GM21717 (cell line): ENCODE measurements around the gene RAB5B.

Experiments
- ATAC-seq: cut with Tn5 transposase; IDR thresholded peaks from one replicate; pipeline ENCODE4 v1.9.1; 2021; ENCODE audit warnings: mild to moderate bottlenecking, moderate library complexity; ENCODE audit not compliant: unreplicated experiment

RAB5B gene, protein sequence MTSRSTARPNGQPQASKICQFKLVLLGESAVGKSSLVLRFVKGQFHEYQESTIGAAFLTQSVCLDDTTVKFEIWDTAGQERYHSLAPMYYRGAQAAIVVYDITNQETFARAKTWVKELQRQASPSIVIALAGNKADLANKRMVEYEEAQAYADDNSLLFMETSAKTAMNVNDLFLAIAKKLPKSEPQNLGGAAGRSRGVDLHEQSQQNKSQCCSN

DNA sequence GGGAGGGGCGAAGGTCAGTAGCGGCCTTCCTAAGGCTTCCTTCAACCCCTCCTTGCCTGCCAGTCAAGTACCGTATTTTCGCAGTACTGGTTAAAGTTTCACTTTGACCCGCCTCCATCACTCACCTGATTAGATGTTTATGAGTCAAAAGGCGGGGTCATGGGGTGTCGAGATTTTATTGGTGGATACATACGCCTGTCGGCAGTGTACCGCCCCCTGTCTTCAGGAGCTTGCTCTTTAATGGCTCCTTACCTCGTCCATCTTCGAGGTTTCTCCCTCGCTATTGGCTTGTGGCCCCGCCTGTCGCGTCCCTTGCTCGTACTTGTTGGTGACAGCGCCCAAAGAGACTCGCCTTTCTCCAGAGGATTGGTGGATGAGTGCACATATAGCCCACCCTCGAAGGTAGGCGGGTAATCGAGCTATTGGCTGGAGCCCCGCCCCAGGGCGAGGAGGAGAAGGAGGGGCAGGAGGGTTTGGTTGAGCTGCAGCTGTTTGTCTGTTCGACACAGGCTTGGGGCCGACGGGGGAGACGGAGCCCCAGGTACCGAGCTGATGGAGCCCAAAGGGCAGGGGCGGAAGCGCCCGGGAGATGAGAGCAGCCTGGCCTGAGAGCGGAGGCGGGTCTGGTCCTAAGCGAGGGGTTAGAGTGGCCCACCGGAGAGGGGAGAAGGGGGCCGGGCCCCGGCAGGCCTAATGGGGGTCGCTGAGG is at the start of gene RAB5B:
Gene RAB5B, plus strand, starts transcription at position 480 of the 709 bp plus-strand sequence. CDS start 12,883 bp downstream, outside the sequence.
- ATAC-seq = peak; percentile 91

DNA sequence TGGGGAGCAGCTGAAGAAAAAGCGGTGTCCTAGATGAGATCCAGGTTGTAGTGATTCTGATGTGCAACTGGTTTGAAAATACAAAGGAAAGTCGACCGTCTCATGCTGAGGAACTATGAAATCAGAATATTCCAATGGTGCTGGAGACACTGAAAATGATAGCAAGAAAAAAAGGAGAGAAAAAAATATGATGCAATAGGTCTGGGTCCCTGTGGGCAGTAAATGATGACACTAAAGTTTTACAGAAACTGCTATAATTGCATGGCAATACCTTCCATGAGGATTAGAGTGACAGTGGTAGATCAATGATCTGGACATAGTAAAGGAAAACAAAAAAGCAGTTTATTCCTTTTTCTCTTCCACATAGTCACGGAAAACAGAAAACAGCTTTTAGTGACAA is 48.5 kb upstream of the RAB5B start:
- ATAC-seq = no peak

DNA sequence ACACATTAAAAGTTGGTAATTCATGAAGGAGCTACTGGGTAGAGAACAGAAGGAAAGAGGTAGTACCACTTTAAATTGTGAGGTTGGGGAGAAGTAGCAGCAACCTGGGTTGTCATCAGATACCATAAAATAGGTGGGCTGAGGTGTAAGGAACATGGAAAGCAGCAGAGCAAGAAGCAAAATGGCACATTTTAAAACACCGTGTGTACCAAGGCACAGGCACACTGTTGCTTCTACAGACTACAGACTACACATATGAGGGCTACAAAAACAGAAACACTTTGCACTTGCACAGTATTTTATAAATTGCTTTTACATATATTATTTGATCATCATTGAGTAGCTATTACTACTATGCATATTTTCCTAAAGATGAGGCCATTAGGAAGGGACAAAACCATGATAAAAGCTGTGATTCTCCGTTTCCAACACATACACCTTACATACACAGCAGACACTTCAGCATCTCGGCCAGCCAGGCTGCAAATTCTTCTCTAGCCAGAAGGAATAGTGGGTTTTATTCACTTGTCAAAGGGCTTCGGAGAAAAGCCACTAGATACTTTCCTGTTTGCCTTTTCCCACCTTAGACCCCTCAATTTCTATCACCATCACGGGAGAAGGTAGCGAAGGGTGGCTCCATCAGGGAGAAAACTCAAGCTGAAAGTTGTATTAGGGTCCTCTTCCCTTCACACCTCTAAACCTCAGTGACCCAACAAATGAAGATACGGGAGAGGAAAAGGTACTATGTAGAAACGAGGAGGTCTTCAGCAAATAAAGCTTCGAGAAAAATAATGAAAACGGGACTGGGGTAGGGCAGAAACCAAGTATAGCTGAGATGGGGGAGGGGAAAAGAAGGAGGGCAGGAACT is 47.8 kb upstream of the RAB5B start:
- ATAC-seq = no peak

DNA sequence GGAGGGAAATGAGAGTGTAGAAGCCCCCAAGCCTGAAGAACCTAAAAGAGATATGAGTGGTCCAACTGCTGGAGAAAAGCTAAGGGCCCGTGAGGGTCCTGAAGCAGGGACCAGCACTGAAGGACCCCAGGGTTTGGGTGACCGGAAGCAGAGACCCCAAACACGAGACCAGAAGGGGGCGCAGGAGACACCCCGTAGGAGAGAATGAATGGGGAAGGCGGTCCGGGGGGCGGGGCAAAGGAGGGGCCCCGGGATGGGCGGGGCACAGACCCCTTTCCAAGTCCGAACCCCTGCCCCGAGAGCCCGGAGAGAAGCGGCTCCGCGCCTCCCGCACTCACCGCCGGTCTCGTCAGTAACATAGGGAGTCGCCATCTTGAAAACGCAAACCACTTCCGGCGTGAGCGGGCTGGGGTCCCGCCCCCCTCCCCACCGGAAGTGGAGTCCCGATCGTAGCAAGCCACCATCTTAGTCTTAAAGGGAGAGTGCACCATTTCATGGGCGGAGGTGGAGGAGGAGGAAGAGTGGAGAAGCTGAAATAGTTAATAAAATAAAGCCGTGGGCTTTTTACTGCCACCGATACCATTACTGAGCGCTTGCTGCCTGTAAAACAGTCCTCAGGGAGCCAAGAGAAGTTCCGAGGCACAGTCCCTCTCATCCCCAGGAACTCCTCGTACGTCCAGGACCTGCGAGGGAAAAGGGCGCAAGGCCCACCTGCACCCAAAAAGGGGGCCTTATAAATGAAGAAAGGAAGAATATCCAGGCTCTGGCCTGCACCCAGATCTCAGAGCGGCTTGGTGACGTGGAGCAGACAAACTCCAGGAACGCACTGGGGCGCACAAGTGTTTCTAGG is 46.9 kb upstream of the RAB5B start:
- peak; percentile 40 for ATAC-seq

DNA sequence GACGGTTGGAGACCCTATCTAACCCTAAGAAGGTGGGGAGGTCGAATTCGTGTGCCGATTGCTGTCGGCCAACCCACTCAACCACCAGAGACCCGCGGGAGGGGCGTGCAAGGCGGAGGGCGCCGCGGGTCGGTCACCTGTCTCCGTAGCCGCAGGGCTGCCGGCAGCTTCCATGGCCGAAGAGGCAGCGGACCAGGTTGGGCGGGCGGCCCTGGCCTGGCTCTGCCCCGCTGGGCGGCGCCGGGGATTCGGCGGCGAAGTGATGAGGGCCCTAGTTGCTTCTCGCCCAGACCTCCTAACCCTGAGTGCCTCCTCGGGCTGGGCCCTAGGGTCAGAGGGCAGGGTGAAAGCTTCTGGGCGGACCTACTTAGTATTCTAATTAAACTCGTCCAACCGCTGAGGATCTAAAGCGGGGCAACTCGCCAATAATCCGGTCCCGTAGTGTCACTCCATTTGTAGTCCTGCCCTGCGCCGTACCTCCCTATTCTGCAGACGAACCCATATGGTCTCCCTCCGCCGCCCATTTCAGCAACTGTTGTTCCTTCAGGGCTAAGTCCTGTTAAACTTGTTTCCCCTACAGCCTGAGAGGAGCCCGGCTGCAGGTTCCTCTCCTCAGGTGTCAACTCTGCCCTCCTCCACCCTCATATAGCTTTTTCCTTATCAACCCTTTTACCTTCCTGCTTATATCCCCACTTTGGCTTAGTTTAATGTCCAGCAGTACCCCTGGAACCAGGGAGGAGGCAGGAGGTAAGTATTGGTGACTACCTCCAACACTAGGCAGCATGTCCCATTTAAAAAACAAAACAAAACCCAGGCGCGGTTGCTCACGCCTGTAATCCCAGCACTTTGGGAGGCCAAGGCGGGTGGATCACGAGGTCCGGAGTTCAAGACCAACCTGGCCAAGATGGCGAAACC is 46.0 kb upstream of the RAB5B start, which contains the start of gene PYM1:
Gene PYM1, minus strand, starts transcription at position 307 of the 915 bp plus-strand sequence. Its CDS starts 133 bp downstream, at position 174.
- ATAC-seq = peak; percentile 40

DNA sequence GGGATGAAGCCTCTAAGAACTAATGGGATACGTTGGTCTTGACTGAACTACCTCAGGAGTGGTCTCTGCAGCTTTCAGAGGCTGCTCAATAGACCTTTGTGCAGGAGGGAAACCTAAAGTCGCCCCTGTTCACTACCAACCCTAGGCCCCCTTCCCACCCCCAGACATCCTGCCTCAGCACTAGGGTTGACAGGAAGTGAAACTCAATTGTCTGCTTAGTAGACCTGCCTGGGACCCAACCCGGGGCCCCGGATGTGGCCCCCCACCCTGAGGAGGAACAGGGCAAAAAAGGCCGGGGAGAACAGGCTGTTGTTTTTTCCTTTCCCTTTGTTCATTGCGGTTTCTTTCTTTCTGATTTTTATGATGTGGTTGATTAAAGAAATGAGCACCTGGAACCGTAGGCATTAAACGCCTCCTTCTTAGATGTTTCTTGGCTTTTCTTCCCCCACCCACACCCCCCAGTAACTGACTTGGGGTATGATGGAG is 44.5 kb upstream of the RAB5B start:
- no peak for ATAC-seq

DNA sequence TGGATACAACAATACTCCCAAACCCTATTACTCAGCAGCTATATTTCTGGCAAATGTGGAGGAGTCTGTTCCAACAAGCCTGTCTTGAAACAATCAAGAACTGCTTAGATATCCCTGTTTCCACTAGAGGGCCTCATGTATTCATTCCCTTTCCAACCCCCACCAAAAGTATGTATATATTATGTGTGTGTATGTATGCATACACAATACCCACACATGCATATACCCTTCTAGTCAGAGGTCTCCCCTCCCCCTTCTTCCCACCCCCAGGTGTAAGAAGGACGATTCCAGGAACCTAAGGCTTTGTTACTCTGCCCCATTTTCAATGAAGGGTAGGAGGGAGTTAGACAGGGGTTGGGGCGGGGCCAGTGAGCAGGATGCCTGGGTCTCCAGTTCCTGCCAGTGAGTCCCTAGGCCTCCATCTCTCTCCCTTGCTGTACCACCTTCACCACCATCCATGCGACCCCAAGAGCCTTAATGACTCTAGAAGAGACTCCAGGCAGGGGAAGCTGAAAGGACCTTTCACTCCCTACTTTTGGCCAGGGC is 43.0 kb upstream of the RAB5B start, which contains the start of gene DGKA:
Gene DGKA, plus strand, starts transcription at position 392 of the 546 bp plus-strand sequence. CDS start 5,342 bp downstream, outside the sequence.
- ATAC-seq = no peak

DNA sequence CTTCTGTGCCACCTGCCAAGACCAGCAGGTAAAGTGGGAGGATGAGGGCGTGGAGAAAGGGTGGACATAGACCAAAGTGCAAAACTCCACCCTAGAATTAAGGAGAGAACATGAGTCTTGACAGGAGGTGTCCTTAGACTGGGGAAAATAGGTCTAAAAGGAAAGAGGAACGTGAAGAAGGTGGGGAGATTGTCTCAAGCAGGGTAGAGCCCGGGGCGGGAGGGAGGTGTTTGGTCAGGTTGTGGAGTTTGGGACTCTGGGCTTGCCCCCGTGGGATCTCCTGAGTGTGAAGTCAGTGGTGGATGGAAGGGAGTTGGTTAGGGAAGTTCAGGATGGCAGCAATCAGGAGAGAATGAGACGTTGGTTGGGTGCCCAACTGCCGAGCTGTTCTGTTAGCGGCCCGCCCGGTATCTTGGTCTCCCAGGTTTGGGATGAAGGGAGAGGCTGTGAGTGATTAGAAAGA is 42.5 kb upstream of the RAB5B start:
- no peak for ATAC-seq

DNA sequence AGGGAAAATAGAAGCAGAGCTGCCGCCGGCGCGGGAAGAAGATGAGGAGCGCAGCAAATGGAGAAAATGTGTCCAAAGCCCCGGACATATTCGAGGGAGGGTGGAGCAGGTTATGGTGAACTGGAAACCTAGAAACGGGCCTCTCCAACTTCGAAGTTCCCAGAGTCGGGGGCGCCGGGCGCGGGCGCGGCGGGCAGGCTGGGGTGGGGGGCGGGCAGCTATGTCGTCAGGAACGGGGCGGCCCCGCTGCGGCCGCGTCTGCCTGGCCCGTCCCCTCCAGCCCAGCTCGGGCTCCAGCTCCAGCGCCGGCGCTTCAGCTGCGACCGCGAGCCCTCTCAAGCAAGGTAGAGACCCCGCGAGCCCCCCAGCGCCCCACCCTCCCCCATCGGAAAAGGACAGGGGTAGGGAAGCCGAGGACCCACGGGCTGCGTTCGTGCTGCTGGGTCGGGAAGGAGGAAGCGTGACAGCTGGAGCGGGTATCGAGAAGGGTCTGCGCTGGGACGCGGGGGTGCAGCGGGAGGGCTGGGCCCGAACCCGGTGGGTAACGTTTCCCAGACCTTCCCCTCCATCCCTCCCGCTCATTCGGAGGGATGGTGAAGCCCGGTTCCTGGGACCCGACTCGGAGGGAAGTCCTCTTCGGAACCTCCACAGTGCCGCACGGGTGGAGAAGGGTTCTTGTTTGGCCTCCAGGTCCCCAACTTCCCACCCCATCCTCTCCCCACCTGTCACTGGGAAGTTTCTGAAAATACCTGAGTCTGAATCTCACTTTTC is 41.9 kb upstream of the RAB5B start:
- ATAC-seq = no peak

DNA sequence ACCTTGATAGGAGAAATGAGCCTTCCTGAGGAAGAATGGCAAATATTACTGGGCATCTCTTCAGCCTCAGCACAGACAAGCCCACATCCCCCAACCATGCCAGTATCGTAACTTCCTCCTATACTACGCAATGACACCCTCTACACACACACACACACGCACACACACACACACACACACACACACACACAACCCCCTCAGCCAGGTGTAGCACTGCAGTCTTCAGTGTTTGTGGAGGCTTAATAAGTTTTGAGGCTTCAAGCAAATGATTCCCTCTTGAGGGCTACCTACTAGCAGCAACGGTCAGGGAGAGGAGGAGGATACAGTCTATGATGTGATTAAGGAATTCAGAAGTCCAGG is 41.3 kb upstream of the RAB5B start:
- no peak for ATAC-seq

DNA sequence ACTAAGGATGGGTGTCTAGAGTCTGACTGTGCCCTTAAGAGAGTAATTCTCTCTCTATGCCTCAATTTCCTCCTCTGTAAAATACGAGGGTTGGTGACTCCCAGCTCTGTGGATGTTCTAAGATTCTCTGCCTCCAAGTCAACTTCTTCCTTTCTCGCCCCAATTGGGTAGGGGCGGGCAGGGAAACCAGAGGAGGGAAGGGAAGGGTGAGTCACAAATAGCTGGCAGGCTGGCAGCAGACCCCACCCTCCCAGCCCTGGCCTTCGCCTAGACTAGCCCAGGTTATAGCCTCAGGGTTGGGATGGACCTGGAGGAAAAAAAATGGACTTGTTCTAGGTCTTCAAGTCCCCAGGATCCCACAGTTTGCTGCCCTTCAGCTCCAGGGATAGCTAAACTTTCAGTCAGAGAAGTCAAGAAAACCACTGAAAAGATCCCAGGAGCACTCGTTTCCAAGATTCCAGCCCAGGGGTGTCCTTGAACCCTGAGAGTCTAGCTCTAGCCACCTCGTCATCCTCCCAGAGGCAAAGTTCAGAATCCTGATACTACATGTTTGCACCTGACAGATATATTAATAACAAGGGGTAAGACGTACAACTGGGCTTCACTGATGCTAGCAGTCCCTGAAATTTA is 40.6 kb upstream of the RAB5B start:
- ATAC-seq = no peak

DNA sequence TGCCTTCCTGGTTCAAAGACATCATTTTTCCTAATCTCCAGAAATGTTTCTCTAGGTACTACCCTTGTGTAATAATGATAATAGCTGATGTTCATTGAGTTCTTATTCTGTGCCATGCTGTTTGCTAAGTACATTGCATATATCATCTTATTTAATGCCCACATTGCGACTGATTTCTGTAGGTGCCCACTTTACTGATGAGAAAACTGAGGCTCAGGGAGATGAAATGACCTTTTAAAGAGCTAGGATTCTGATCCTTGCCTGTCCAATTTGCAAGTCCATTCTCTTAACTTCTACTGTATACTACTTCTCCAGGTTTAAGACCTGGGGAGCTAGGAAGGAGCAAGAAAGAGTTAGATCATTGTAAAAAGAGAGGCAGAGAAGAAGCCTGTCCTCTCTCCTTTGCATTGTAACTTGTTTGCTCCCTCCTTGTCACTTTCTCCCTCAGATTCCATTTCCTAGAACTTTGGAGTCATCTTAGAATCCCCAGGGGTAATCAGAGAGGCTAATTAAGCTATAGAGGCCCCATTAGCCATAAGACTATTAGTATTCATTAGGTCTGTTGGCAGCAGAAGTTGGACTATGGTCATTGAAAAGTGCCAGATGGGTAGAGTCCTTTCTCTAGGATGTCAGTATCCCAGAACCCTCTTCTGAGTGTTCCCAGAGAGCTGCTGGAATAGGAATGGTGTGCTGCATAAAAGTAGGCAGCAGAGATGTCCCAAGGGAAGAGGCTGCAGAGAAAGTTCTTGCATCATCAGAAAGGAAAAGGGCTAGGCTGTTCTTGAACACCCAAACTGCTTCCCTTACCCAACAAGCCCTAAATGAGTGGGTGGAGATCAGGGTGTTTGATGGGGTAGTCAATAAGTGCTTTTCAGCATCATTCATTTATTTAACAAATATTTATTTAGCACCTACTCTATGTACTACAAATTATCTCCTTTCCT is 39.8 kb upstream of the RAB5B start:
- ATAC-seq = no peak

DNA sequence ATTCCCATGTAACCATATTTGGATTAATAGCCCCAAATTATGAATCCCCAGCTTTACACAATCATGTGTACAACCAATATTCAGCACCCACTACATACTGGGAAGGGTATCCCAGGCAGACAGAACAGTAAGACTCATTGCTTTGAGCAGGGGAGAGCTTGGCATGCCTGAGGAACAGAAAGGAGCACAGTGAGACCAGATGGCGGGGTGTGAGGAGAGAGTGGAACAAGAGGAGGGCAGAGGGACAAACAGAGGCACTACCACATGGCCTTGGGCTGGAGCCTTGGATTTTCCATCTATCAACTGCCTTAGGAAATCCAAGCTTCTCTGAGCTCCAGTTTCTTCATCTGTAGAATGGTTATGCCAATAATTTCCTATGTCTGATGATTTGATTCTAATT is 39.1 kb upstream of the RAB5B start:
- no peak for ATAC-seq

DNA sequence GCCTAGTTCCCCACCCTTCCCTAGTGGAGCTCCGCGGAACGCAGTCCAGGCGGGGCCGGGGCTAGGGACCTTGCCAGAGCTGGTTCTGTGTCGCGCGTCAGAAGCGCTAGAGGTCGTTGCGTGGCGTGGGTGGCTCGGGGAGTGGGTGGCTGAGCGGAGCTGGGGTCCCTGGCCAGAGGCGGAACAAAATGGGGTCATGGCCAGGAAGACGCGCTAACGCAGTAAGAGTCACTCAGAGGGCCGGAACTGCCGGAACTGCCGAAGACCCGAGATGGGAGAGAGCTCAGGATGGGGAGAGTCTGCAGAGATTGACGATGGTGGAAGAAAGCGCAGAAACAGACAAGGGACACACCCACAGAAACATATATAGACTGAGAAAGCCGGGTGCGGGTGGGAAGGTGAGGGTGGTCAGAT is 38.1 kb upstream of the RAB5B start:
- ATAC-seq = no peak

DNA sequence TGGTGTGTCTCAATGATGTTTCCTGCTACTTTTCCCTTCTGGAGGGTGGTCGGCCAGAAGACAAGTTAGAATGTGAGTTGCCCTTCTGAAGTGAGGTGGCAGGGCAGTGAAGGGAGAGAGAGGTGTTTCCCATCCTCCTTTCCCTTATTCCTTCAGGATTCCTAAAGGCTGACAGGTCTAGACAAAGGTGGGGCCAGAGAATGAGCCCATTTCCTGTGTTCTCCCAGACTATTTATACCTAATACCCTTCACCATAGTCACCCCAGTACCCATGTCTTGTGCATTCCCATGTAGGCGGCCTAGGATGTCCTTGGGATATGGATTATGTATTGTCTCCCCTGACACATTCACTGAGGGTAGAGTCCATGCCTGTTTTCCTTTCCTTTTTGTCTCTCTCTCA is 35.9 kb upstream of the RAB5B start:
- ATAC-seq = no peak

DNA sequence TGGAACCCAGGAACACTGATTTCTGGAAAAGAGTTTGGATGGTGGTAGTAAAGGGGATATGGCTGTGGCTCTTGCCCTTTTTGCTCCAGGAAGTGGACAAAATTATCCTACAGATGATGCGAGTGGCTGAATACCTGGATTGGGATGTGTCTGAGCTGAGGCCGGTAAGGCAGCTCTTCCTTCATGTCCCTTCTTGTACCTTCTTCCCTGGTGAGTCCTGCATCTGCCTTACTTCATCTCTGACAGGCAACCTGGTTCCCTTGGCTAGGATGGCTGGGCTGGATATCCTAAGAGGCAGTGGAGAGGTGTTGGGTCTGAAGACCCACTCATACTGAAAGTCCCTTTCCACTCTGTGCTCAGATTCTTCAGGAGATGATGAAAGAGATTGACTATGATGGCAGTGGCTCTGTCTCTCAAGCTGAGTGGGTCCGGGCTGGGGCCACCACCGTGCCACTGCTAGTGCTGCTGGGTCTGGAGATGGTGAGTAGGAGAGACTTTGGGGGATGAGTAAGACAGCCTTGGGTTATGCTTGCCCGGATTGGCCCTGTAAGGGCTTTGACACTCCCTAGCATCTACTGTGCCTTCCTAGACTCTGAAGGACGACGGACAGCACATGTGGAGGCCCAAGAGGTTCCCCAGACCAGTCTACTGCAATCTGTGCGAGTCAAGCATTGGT is 34.9 kb upstream of the RAB5B start:
- ATAC-seq = no peak
